HepG2 (cell line): ENCODE data around the gene TTLL13. TPM values are rescaled to one million over a fixed set of nuclear protein-coding genes. Genes with fewer than 3 reads are reported as not detected.

Experiments
- GABPA ChIP-seq, 2 experiments: IDR thresholded peaks; 2 replicates each; pipeline ENCODE4 v1.6.1; 2011 to 2016; ENCODE audit warnings: low read depth in 2 of 2, low read length in 1 of 2, missing biosample characterization in 1 of 2, missing genetic modification characterization in 1 of 2
- KDM2A ChIP-seq: sonication (generic); formaldehyde crosslinking; IDR thresholded peaks from 2 replicates; pipeline ENCODE4 v1.4.0; 2020; ENCODE audit warnings: low read depth, missing genetic modification reagents, borderline replicate concordance
- LRRFIP1 ChIP-seq: sonication (generic); formaldehyde crosslinking; conservative IDR thresholded peaks from 2 replicates; pipeline ENCODE4 v1.4.0; 2020; ENCODE audit warnings: missing genetic modification reagents
- PRDM4 ChIP-seq: sonication (generic); formaldehyde crosslinking; IDR thresholded peaks from 2 replicates; pipeline ENCODE4 v1.9.0; 2021; ENCODE audit warnings: missing genetic modification reagents, borderline replicate concordance
- SMAD3 ChIP-seq: sonication (generic); formaldehyde crosslinking; IDR thresholded peaks from 2 replicates; pipeline ENCODE4 v1.4.0; 2020; ENCODE audit warnings: missing genetic modification reagents
- TRAFD1 ChIP-seq: sonication (generic); formaldehyde crosslinking; IDR thresholded peaks from 2 replicates; pipeline ENCODE4 v1.5.1; 2020; ENCODE audit warnings: missing genetic modification reagents, mild to moderate bottlenecking, borderline replicate concordance
- ZNF678 ChIP-seq: sonication (generic); formaldehyde crosslinking; IDR thresholded peaks from 2 replicates; pipeline ENCODE4 v1.4.0; 2020; ENCODE audit warnings: mild to moderate bottlenecking, missing genetic modification reagents
- ZNF816 ChIP-seq: sonication (generic); formaldehyde crosslinking; IDR thresholded peaks from 2 replicates; pipeline ENCODE4 v1.8.0; 2022; ENCODE audit warnings: missing genetic modification reagents, mild to moderate bottlenecking, borderline replicate concordance
- polyA plus RNA-seq, 8 experiments: library from polyadenylated mRNA; depleted of rRNA in 3 of 8; stranded (reverse) in 7 of 8; unstranded in 1 of 8; fragments of >200 nt; fragmentation: Illumina TruSeq in 4 of 8; extraction: Trizol in 4 of 8; gene quantifications; 2 replicates each; pipeline versions ENCODE4 v1.2.1 to v1.2.3, GENCODE V29; 2011 to 2016; ENCODE audit warnings: low read depth in 4 of 8, missing spikeins in 1 of 8, mixed read lengths in 1 of 8; ENCODE audit not compliant: insufficient read depth in 1 of 8
- total RNA-seq, 5 experiments: library from RNA; depleted of rRNA; stranded (reverse); fragments of >200 nt; fragmentation: Illumina TruSeq; extraction: Trizol; gene quantifications; 2 replicates each; pipeline ENCODE4 v1.2.3, GENCODE V29; 2016; ENCODE audit warnings: low read depth in 1 of 5
- TF ChIP-seq, protein P1 (sequence below): IDR thresholded peaks from 2 replicates; pipeline ENCODE4 v1.6.1; 2016; ENCODE audit warnings: missing compliant biosample characterization, missing genetic modification reagents, borderline replicate concordance
- TF ChIP-seq, protein P2 (sequence below): sonication (generic); formaldehyde crosslinking; IDR thresholded peaks from 2 replicates; pipeline ENCODE4 v1.5.0; 2020; ENCODE audit warnings: missing genetic modification reagents
- TF ChIP-seq, protein P3 (sequence below): sonication (generic); formaldehyde crosslinking; IDR thresholded peaks from 2 replicates; pipeline ENCODE4 v1.5.0; 2020; ENCODE audit warnings: mild to moderate bottlenecking, missing genetic modification reagents

The TTLL13 gene
- total and polyA plus RNA-seq, 2 of the 13 experiments (the other 11 are each of a cell fraction or from before 2014, with no cell fraction given) = 0.07 to 0.29 TPM

GRCh38 chr15:90249203-90249863 lies at the start of gene TTLL13 (continued):
- no peak for TF ChIP-seq LRRFIP1 (CRISPR knock-in tag)
- TF ChIP-seq PRDM4 (CRISPR knock-in tag) = no peak
- TF ChIP-seq TRAFD1 (CRISPR knock-in tag) = no peak
- TF ChIP-seq, protein P1, sequence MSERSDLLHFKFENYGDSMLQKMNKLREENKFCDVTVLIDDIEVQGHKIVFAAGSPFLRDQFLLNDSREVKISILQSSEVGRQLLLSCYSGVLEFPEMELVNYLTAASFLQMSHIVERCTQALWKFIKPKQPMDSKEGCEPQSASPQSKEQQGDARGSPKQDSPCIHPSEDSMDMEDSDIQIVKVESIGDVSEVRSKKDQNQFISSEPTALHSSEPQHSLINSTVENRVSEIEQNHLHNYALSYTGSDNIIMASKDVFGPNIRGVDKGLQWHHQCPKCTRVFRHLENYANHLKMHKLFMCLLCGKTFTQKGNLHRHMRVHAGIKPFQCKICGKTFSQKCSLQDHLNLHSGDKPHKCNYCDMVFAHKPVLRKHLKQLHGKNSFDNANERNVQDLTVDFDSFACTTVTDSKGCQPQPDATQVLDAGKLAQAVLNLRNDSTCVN (CRISPR knock-in tag) = peak; percentile 21; the same call in 1 of the 2 replicates
- TF ChIP-seq, protein P2, sequence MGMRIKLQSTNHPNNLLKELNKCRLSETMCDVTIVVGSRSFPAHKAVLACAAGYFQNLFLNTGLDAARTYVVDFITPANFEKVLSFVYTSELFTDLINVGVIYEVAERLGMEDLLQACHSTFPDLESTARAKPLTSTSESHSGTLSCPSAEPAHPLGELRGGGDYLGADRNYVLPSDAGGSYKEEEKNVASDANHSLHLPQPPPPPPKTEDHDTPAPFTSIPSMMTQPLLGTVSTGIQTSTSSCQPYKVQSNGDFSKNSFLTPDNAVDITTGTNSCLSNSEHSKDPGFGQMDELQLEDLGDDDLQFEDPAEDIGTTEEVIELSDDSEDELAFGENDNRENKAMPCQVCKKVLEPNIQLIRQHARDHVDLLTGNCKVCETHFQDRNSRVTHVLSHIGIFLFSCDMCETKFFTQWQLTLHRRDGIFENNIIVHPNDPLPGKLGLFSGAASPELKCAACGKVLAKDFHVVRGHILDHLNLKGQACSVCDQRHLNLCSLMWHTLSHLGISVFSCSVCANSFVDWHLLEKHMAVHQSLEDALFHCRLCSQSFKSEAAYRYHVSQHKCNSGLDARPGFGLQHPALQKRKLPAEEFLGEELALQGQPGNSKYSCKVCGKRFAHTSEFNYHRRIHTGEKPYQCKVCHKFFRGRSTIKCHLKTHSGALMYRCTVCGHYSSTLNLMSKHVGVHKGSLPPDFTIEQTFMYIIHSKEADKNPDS (CRISPR knock-in tag) = no peak
- no peak; the same call in 1 of the 2 replicates for TF ChIP-seq ZNF816 (CRISPR knock-in tag)
- TF ChIP-seq SMAD3 = no peak
- TF ChIP-seq GABPA (IDR thresholded peaks at IDR 0.05; ENCODE audit: low read depth, low read length) = no peak
- TF ChIP-seq GABPA (CRISPR knock-in tag; IDR thresholded peaks at IDR 0.05; ENCODE audit: low read depth) = peak; percentile 45; the same call in 1 of the 2 replicates
- peak; percentile 48; the same call in 1 of the 2 replicates for TF ChIP-seq KDM2A (CRISPR knock-in tag)
- TF ChIP-seq ZNF678 = no peak
- TF ChIP-seq, protein P3, sequence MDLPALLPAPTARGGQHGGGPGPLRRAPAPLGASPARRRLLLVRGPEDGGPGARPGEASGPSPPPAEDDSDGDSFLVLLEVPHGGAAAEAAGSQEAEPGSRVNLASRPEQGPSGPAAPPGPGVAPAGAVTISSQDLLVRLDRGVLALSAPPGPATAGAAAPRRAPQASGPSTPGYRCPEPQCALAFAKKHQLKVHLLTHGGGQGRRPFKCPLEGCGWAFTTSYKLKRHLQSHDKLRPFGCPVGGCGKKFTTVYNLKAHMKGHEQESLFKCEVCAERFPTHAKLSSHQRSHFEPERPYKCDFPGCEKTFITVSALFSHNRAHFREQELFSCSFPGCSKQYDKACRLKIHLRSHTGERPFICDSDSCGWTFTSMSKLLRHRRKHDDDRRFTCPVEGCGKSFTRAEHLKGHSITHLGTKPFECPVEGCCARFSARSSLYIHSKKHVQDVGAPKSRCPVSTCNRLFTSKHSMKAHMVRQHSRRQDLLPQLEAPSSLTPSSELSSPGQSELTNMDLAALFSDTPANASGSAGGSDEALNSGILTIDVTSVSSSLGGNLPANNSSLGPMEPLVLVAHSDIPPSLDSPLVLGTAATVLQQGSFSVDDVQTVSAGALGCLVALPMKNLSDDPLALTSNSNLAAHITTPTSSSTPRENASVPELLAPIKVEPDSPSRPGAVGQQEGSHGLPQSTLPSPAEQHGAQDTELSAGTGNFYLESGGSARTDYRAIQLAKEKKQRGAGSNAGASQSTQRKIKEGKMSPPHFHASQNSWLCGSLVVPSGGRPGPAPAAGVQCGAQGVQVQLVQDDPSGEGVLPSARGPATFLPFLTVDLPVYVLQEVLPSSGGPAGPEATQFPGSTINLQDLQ (CRISPR knock-in tag) = no peak
